ENCODE data around the gene TSPAN9.

TSPAN9 gene

DNA sequence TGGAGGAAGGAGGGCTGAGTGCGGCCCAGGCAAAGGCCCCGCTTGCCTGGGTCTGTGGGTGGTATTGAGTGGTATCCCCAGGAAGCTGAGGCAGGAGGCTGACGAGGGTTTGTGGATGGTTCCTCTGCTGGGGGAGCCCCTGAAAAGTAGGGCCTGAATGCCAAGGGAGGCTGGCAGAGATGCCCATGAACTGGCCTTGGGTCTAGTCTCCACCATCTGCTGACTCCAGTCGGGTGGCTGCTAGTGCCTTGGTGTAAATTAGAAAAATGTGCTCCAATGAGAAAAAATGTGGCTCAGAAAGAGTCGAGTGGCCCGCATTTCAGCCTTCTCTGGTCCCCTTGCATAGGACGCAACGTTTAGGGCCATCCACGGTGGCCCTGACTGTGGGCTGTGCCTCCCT is 232.6 kb downstream of the TSPAN9 start:
- Mint-ChIP-seq H3K9me3 (no peaks in the 10 kb centered on the region), H3K27ac (no peak overlapping the region), H3K4me3 (no peak overlapping the region), H3K4me1 (ENCODE audit: low read depth) (no peaks in the 10 kb centered on the region), H3K27me3 (peaks cover under 1% of the 10 kb centered on the region), H3K36me3 (ENCODE audit: low read depth) (no peaks in the 10 kb centered on the region)

DNA sequence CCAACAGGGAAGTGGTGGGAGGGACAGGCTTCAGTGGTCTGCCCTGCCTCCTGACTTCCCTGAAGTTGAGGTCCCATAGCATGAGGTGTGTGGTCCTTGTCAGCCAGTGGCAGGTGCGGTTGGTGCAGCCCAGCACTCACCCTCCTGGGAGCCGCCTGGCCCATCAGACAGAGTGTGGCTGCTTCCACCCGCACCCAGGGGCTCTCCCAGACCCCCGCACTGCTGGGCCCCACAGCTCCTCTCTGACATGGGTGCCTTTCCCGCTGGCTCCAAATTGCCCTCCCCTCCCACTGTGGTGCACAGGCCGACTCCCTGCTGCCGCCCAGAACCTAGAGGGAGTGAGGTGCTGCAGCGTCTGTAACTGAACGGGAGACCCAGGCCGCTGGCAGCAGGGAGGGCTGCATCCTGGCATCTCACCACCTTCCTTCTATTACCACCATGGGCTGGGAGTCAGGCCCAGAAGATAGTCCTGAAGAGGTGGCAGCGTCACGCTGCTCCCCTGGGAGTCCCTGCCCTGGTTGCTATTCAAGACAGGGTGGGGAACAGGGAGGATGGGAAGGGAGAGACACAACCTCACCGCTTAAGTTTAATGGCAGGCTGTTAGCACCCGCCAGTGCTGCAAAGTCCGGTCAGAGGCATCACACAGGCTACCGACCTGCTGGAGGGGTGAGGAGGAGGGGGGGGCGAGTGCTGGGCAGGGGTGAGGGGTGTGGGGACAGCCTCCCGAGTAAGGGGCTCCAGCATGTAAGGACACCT is 233.3 kb downstream of the TSPAN9 start:
- no peaks in the 10 kb centered on the region for H3K9me3 Mint-ChIP-seq
- no peaks in the 10 kb centered on the region for H3K36me3 Mint-ChIP-seq (ENCODE audit: low read depth)
- no peaks in the 10 kb centered on the region for H3K4me1 Mint-ChIP-seq (ENCODE audit: low read depth)
- no peak overlapping the region for H3K27ac Mint-ChIP-seq
- peaks cover 4% of the 10 kb centered on the region for H3K27me3 Mint-ChIP-seq
- H3K4me3 Mint-ChIP-seq = no peak overlapping the region

DNA sequence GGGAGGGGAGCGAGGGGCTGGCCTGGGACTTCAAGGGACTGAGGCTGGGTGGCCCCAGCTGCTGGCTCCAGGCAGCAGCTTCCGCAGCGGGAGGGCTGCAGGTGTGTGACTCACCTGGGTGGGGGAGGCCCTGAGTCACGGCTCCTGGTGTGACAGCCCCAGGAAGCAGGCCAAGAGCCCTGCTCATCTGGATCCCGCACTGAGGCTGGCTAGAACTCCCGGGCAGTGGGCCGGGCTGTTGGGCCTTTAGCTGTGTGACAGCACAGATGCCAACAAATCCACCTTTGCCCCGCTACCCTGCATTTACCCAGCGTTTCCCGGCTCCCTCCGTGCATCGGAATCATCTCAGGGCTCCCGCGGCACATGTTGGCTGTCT is 233.8 kb downstream of the TSPAN9 start:
- Mint-ChIP-seq H3K27ac (no peak overlapping the region), H3K4me1 (ENCODE audit: low read depth) (no peaks in the 10 kb centered on the region), H3K4me3 (no peak overlapping the region), H3K36me3 (ENCODE audit: low read depth) (no peaks in the 10 kb centered on the region), H3K9me3 (no peaks in the 10 kb centered on the region), H3K27me3 (peaks cover 4% of the 10 kb centered on the region)

DNA sequence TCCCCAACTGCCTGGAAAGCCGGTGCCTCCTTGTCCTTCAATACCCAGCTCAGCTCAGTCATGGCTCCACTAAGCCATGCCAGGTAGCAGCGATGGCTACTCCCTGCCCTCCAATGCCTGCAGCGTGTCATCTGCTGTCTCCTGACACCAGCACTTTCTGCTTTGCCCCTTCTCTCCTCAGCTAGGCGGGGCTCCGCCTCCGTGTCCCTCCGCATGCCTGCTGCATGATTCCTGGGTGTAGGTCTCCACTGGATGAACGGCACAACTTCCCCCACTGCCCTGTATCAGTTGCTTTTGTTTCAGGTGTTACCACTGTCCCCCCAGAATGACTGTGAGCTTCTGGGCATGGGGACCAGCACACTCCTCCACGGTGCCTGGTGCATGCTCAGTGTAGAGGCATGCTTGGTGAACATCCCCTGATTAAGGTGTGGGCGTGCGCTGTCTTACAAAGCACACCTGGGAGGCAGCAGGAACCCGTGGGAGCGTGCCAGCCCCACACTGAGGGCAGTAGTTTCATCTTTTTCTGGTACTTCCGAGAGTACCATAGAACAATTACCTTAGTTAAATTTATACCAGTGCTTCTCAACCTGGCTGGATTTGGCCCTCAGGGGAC is 234.4 kb downstream of the TSPAN9 start:
- Mint-ChIP-seq H3K4me3 (no peak overlapping the region), H3K27me3 (peaks cover 4% of the 10 kb centered on the region), H3K36me3 (ENCODE audit: low read depth) (no peaks in the 10 kb centered on the region), H3K9me3 (no peaks in the 10 kb centered on the region), H3K27ac (no peak overlapping the region), H3K4me1 (ENCODE audit: low read depth) (no peaks in the 10 kb centered on the region)

DNA sequence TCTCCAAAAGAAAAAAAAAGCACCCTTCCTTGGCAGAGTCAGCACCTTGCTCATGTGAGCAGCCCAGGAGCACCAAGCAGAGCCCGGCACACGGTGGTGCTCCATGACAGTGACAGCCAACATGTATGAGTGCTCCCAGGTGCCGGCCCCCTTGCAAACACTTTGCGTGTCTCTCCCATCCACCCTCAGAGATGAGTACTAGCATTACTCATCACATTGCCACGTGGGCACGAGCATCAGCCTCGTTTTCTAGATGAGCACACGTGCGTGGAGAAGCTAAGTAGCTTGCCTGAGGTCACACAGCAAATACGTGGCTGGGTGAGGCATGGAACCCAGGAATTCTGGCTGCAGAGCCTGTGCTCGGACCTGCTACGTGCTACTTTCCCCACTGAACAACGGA is 235.9 kb downstream of the TSPAN9 start:
- Mint-ChIP-seq H3K9me3 (no peaks in the 10 kb centered on the region), H3K4me3 (no peak overlapping the region), H3K36me3 (ENCODE audit: low read depth) (no peaks in the 10 kb centered on the region), H3K4me1 (ENCODE audit: low read depth) (no peaks in the 10 kb centered on the region), H3K27me3 (peaks cover 4% of the 10 kb centered on the region), H3K27ac (no peak overlapping the region)

DNA sequence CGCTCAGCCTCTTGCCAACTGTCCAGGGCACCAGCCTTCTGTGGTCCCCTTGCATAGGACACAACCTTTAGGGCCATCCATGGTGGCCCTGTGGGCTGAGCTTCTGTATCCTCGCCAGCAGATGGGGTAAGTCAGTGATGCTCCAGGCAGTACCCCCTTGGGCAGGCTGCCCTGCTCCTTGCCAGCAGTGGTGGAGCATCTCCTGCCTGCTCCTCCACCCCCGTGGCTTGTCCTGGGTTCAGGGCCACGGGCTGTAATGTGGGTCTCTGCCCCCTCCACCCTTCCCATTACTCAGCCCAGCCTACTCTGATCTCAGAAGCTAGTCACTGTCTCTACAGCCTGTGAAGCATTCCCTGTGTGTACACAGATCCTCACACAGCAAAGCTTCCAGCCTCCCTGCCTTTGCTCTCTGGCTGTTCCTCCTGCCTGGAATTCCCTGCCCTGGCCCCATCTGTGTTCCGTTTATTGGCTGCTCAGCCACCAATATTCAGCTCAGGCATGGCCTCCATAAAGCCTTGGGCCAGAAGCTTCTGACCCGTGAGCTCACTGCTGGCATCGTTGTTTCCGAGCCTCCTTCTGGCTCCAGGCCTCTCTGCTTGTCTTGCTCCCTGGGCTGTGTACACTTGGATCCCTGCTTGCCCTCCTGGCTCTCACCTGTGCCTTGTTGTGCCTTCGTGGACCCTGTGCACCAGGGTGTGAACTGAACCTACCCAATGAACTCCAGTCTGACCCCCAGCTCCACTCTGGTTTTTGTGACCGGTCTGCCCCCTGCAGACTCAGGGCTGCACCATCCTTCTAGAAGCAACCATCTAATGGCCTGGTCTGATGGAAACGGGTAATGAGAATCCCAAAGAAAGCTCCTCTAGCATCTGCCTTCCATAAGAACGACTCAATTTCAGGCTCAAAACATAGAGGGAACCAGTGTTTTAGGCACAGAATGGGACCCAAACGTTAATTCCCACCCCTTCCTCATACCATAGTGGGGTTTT is 236.8 kb downstream of the TSPAN9 start:
- Mint-ChIP-seq H3K27me3 (peaks cover 4% of the 10 kb centered on the region), H3K27ac (no peak overlapping the region), H3K9me3 (no peaks in the 10 kb centered on the region), H3K4me3 (no peak overlapping the region), H3K4me1 (ENCODE audit: low read depth) (no peaks in the 10 kb centered on the region), H3K36me3 (ENCODE audit: low read depth) (no peaks in the 10 kb centered on the region)

DNA sequence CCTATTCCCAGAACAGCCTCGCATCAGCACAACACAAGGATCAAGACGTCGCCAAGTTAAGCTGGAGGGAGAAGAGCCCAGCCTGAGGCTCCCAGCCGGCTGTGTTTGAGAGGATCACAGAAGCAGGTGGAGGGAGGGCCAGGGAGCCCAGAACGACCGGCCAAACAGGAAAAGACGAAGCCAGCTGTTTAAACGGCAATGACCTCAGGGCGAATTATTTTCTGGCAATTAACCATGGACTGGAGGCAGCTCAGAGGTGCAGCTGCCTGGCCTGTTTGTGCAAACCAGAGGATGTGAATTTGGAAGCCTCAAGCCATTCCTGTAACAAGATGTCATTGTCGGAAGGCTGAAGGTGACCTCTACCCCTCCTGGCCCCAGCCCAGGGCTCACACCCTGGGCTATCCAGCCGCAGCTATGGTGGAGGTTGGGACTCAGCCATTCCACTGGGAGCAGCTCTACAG is 238.1 kb downstream of the TSPAN9 start:
- Mint-ChIP-seq H3K27me3 (peaks cover 4% of the 10 kb centered on the region), H3K4me1 (ENCODE audit: low read depth) (no peaks in the 10 kb centered on the region), H3K9me3 (no peaks in the 10 kb centered on the region), H3K27ac (no peak overlapping the region), H3K36me3 (ENCODE audit: low read depth) (no peaks in the 10 kb centered on the region), H3K4me3 (no peak overlapping the region)

DNA sequence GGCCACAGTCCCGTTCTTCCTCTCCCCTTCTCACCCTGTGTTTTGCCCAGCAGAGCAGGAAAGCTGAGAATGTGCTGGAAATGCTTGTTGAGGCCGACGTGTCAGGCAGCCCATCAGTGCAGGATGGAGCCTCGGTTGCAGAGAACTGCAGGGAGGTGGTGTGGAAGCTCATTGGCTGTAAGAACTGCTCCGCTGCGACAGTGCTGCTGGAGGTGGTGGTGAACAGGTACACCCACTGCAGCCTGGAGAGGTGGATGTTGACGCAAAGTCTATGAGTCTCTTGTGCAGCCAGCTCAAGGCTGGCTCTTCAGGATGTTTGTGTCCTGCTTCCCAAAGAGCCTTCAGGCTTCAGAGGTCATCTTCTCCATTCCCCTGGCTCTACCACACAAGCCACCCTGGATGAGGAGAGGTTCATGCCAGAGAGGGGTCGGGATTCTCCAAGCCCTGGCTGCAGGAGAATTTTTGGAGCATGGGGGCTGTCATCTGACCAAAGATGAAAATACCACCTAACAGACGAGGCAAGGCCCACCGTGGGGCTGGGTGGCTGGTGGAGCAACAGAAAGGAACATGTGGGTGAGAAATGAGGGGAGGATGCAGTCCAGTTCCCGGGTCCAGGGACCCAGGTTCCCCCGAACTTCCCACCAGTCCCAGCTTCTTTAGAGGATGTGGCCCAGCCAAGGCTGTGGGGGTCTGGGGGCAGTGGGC is 239.7 kb downstream of the TSPAN9 start:
- Mint-ChIP-seq H3K9me3 (no peaks in the 10 kb centered on the region), H3K36me3 (ENCODE audit: low read depth) (no peaks in the 10 kb centered on the region), H3K27ac (no peak overlapping the region), H3K27me3 (peaks cover 4% of the 10 kb centered on the region), H3K4me1 (ENCODE audit: low read depth) (no peaks in the 10 kb centered on the region), H3K4me3 (no peak overlapping the region)

DNA sequence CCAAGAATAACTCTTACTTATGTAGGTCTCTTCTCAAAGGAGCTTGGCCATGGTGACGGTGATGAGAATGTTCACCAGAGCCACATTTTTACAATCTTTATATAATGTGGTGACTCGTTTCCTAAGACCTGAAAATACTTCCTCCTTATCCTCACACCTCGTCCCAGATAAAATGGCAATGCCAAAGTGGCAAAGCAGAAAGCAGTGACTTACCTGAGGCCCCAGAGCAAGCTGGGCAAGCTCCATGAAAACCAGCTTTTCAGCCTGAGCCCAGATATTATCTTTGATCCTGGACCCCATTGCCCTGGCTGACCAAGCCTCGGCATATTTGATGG is 240.3 kb downstream of the TSPAN9 start:
- no peaks in the 10 kb centered on the region for H3K36me3 Mint-ChIP-seq (ENCODE audit: low read depth)
- no peak overlapping the region for H3K27ac Mint-ChIP-seq
- no peak overlapping the region for H3K4me3 Mint-ChIP-seq
- no peaks in the 10 kb centered on the region for H3K9me3 Mint-ChIP-seq
- H3K27me3 Mint-ChIP-seq = peaks cover 4% of the 10 kb centered on the region
- no peaks in the 10 kb centered on the region for H3K4me1 Mint-ChIP-seq (ENCODE audit: low read depth)

DNA sequence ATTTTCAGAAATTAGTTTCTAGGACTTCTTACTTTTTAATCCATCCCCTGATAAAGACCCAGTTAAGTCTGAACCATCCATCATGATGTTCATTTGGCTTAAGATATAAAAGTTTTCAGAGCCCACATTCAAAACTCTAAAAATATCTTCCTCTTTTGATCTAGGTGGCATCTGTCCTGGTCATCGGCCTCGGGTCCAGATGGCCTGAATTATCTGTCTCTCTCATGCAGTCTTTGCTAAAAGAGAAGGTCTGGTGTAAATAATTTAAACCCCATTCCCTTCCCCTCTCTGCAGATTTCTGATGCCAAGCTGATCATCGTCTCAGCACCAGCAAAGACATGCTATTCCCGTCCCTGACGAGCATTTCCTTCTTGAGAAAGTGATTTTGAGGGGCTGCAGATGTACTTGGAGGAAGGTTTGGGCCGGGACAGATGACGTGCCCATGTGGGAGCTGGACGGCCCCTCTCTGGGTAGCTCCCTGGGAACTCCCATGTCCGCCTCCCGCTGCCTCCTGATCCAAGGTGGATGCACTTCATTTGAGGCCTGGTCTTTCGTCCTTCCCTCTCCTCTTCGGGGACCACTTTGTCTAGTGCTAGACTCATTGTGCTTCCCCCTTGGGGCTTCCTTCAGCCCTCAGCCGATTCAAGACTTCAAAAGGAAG is 240.8 kb downstream of the TSPAN9 start:
- H3K4me1 Mint-ChIP-seq (ENCODE audit: low read depth) = no peaks in the 10 kb centered on the region
- H3K27ac Mint-ChIP-seq = no peak overlapping the region
- no peaks in the 10 kb centered on the region for H3K36me3 Mint-ChIP-seq (ENCODE audit: low read depth)
- peaks cover 4% of the 10 kb centered on the region for H3K27me3 Mint-ChIP-seq
- no peak overlapping the region for H3K4me3 Mint-ChIP-seq
- H3K9me3 Mint-ChIP-seq = no peaks in the 10 kb centered on the region

DNA sequence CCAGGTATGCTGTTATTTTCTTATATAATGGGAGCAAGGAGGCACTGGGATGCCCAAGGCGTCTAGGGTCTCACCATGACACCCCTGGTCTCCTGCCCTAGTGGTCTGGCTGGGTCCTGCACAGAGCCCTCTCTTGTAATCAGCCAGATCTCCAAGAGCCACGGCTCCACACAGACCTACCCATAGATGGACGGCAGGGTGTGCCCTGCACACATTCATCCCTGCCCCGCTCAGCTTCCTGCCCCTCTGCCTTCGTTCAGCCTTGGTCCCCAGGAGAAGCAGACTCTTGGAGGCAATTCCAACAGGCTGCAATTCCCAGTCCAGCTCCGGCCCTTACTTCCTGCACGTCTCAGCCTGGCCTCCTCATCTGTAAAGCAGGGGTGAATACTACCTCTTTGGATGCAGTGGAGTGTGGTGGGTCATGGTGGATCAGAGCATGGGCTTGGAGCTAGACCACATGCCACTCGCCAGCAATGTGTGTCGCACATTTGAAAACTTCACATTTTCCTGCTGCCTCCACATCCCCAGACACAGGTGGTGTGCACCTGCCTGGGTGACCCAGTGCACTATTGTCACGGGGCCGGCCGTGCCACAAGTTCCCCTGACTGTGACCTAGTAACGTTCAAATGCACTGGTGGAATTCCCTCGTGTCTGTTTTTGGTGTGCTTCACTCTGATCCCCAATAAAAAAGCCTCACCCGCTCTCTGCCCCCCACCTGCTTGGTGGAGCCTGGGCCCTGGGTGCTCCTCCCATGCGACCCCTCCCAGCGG is 242.7 kb downstream of the TSPAN9 start:
- Mint-ChIP-seq H3K36me3 (ENCODE audit: low read depth) (no peaks in the 10 kb centered on the region), H3K4me1 (ENCODE audit: low read depth) (no peaks in the 10 kb centered on the region), H3K27me3 (peaks cover 3% of the 10 kb centered on the region), H3K9me3 (no peaks in the 10 kb centered on the region), H3K27ac (no peak overlapping the region), H3K4me3 (no peak overlapping the region)

DNA sequence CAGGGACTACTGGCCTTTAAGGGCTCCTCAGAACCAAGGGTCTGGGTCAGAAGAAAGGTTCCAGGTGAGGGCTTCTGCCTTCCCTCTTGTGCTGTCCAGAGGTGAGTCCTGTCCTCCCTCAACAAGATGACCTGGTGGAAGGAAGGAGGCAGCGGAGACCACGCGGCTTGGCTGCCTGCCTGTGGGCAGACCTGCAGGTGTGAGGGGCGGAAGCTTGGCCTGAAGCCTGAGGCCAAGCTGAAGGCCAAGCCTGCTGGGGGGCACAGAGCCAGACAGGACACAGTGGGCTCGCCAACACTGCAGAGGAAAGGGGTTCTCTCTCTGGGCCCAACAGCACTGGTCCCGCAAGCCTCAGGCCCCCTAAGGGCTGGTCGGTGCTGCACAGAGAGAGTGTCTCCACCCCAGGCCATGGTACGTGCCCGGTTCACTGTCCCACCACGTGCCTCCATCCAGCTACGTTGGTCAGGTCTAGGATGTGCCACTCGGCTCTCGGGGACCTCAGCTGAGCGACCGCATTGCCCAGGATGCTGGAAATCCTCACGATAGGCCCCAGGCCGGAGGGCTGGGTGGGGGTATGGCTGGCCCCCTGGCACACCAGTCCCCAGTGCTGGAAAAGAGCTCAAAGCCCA is 243.8 kb downstream of the TSPAN9 start:
- Mint-ChIP-seq H3K27me3 (no peaks in the 10 kb centered on the region), H3K27ac (no peak overlapping the region), H3K4me1 (ENCODE audit: low read depth) (no peaks in the 10 kb centered on the region), H3K4me3 (no peak overlapping the region), H3K9me3 (no peaks in the 10 kb centered on the region), H3K36me3 (ENCODE audit: low read depth) (no peaks in the 10 kb centered on the region)

DNA sequence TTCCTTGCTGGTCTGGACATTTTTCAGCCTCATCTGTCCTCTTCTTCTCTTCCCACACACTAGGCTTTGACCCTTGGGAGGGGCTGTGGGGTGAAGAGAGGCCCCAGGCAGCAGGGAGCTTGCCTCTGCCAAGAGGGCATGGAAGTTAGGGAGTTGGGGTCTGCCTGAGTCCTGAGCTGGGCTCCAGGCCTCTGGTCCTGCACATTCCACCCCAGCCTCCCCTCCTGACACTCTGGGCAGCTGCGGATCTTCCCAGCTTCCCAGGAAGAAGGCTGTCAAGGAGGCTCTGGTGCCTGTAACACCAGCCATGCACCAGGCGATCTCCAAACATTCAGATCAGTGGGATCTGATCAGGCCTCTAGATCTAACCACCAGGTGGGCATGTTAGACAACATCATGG is 244.7 kb downstream of the TSPAN9 start:
- Mint-ChIP-seq H3K27ac (no peak overlapping the region), H3K36me3 (ENCODE audit: low read depth) (no peaks in the 10 kb centered on the region), H3K4me1 (ENCODE audit: low read depth) (no peaks in the 10 kb centered on the region), H3K9me3 (no peaks in the 10 kb centered on the region), H3K4me3 (no peak overlapping the region), H3K27me3 (no peaks in the 10 kb centered on the region)

Data from stimulated activated naive CD8-positive, alpha-beta T cell treated with anti-CD3 and anti-CD28 coated beads, Interleukin-15, Interleukin-2, amounts not matched to agents 100 ng/mL and 50 ng/mL, for 24 hours (primary cell).